ENCODE results near the gene SORCS2. TPM values are rescaled to one million over a fixed set of nuclear protein-coding genes. Genes with fewer than 3 reads are reported as not detected.

Gene SORCS2
- total RNA-seq, 1 donor from 2014 or later = 13.4 TPM

DNA sequence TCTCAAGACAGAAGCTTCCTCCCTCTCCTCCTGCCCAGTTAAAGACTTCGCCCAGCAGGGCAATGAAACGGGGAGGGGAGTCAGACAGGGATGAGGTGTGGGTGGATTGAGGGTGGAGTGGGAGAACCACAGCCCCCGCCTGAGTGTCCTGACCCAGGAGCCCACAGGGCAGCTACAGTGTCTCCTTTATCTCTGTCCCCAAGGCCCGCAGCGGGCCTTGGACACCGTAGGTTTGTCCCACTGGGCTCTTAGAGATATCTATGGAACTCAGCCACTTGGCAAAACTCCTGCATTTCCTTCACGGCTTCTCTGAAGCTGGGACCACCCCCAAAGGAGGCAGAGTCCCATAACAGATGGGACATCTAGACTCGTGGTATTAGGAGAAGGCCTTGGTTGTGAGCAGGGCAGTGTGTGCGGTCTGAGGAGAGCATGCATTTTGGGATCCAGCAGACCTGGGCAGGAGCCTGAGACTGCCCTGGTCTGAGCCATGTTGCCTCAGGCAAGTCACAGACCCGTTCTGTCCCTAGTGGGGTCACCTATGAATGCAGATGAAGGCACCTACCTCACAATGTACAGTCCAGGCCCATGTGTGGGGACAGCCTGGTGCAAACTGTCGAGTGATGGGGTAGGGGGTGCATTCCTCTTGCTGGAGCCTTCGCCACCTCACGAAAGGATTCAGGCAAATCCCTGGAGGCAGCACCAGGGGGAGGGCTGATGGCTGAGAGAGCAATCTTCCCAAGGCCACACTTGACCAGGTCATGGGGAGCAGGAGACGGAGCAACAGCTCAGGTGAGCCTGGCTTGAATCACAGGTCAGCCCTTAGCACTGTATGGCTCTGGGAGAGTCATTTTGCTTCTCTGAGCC is 468.1 kb downstream of the SORCS2 start:
- peaks cover 10% of the 10 kb centered on the region for H3K4me1 Mint-ChIP-seq (ENCODE audit: unreplicated experiment)
- peaks cover under 1% of the 10 kb centered on the region for H3K36me3 Mint-ChIP-seq
- no peak overlapping the region for H3K4me3 Mint-ChIP-seq
- TF ChIP-seq, protein P1, sequence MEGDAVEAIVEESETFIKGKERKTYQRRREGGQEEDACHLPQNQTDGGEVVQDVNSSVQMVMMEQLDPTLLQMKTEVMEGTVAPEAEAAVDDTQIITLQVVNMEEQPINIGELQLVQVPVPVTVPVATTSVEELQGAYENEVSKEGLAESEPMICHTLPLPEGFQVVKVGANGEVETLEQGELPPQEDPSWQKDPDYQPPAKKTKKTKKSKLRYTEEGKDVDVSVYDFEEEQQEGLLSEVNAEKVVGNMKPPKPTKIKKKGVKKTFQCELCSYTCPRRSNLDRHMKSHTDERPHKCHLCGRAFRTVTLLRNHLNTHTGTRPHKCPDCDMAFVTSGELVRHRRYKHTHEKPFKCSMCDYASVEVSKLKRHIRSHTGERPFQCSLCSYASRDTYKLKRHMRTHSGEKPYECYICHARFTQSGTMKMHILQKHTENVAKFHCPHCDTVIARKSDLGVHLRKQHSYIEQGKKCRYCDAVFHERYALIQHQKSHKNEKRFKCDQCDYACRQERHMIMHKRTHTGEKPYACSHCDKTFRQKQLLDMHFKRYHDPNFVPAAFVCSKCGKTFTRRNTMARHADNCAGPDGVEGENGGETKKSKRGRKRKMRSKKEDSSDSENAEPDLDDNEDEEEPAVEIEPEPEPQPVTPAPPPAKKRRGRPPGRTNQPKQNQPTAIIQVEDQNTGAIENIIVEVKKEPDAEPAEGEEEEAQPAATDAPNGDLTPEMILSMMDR (conservative IDR thresholded peaks at IDR 0.05) = no peak
- no peak for DNase-seq (ENCODE audit: extremely low spot score, unreplicated experiment)
- H3K27ac Mint-ChIP-seq = no peak overlapping the region
- peaks cover under 1% of the 10 kb centered on the region for H3K27me3 Mint-ChIP-seq
- no peaks in the 10 kb centered on the region for H3K9me3 Mint-ChIP-seq

DNA sequence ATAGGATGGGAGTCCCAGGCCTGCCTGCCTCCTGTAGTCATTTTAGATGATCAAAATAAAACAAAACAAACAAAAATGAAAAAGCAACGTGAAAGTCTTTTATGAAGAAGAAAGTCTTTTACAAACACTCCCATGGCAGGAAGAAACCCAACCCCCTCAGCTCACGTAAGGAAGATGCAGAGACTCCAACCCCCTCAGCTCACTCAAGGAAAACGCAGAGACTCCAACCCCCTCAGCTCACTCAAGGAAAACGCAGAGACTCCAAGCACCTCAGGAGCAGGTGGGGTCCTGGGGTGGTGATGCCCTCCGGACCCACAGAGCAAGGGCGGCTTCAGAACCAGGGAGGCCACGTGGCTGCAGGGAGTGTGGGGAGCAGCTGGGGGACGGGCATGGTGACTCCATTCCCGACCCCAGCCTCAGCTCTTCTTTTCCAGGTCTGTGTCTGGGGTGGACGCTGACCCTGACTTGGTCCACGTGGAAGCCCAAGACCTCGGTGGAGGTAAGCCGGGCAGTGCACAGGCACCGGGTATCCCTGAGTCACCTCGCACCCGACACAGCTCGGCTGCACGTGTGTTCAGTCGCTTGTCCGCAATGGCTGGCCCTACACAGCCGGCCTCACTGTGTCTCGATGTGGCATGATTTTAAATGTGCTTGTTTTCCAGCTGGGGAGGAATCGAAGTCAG is 468.9 kb downstream of the SORCS2 start:
- no peak for DNase-seq (ENCODE audit: extremely low spot score, unreplicated experiment)
- TF ChIP-seq, protein P1 (conservative IDR thresholded peaks at IDR 0.05) = no peak
- H3K9me3 Mint-ChIP-seq = no peaks in the 10 kb centered on the region
- no peak overlapping the region for H3K27ac Mint-ChIP-seq
- H3K27me3 Mint-ChIP-seq = peaks cover 4% of the 10 kb centered on the region
- peaks cover 2% of the 10 kb centered on the region for H3K4me1 Mint-ChIP-seq (ENCODE audit: unreplicated experiment)
- H3K36me3 Mint-ChIP-seq = peaks cover 3% of the 10 kb centered on the region
- no peak overlapping the region for H3K4me3 Mint-ChIP-seq

DNA sequence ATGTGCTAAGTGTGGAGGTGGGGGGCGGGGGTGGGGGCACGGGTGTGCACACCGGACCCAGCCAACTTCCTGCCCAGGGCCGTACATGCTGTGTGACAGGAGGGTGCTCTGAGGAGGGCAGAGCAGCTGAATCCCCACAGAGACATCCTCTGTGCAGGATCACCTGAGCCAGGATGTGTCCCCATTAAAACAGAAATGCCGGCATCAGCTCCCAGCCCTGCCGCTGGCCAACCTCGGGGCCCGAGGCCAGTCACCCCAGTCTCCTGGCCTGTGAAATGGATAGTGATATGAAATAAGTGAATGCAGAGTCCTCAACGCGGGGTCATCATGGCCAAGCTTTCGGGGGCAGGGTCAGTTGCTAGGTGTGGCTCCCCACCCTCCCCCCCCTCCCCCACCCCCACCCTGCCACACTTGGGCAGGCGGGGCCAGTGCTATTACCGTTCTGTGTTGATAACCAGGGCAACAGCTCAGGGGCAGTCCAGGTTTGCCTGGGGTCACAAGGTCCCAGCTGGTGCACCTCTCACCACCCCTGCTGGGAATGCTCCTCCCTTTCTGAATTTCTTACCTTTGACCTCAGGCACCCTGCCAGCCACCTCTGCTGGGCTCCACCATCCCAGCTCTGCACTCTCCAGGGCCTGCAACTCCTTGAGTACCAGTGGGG is 469.6 kb downstream of the SORCS2 start:
- TF ChIP-seq, protein P1 (conservative IDR thresholded peaks at IDR 0.05) = no peak
- H3K36me3 Mint-ChIP-seq = peaks cover 3% of the 10 kb centered on the region
- peaks cover 4% of the 10 kb centered on the region for H3K27me3 Mint-ChIP-seq
- DNase-seq (ENCODE audit: extremely low spot score, unreplicated experiment) = no peak
- H3K4me1 Mint-ChIP-seq (ENCODE audit: unreplicated experiment) = peaks cover 5% of the 10 kb centered on the region
- H3K27ac Mint-ChIP-seq = no peak overlapping the region
- H3K4me3 Mint-ChIP-seq = no peak overlapping the region
- H3K9me3 Mint-ChIP-seq = no peaks in the 10 kb centered on the region

DNA sequence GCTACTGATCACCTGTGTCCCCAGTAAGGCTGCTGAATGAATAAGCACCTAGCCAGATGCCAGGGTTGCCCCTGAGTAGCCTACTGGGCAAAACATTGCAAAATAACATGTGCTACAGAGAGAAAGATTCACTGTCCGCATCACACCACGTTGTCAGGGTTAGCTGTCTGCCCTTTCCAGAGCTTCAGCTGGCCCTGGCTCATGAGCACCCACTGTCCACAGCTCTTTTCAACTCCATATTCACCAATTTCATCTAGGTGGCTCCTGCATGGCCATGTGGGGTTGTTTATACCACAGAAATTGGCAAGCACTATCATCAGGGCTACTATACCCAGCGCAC is 470.1 kb downstream of the SORCS2 start:
- DNase-seq (ENCODE audit: extremely low spot score, unreplicated experiment) = no peak
- Mint-ChIP-seq H3K27ac (no peak overlapping the region), H3K4me1 (ENCODE audit: unreplicated experiment) (peaks cover 5% of the 10 kb centered on the region), H3K27me3 (peaks cover 4% of the 10 kb centered on the region), H3K9me3 (no peaks in the 10 kb centered on the region), H3K36me3 (peaks cover 3% of the 10 kb centered on the region), H3K4me3 (no peak overlapping the region)
- TF ChIP-seq, protein P1 (conservative IDR thresholded peaks at IDR 0.05) = no peak

DNA sequence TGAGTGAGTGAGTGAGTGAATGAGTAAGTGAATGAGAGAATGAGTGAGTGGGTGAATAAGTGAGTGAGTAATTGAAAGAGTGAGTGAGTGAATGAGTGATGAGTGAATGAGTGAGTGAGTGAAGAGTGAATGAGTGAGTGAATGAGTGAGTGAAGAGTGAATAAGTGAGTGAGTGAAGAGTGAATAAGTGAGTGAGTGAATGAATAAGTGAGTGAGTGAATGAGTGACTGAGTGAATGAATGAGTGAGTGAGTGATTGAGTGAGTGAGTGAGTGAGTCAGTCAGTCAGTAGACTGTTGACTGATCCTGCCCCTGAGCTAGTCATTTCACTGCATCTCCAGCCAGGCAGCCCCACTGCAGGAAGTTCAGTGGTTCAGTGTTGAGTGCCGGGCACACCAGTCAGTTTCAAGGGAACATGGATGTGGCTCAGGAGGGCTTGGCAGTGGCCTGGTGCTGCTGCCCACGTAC is 470.8 kb downstream of the SORCS2 start:
- Mint-ChIP-seq H3K4me1 (ENCODE audit: unreplicated experiment) (peaks cover 11% of the 10 kb centered on the region), H3K36me3 (peaks cover 3% of the 10 kb centered on the region), H3K9me3 (no peaks in the 10 kb centered on the region), H3K27ac (no peak overlapping the region), H3K27me3 (peaks cover 9% of the 10 kb centered on the region), H3K4me3 (no peak overlapping the region)
- no peak for DNase-seq (ENCODE audit: extremely low spot score, unreplicated experiment)
- TF ChIP-seq, protein P1 (conservative IDR thresholded peaks at IDR 0.05) = no peak
